Astrocyte (in vitro differentiated cells and primary cell): Measurements from ENCODE around the gene UBTD1. TPM values are rescaled to one million over a fixed set of nuclear protein-coding genes. Genes with fewer than 3 reads are reported as not detected.

Experiments used
- DNase-seq: peaks from one replicate; pipeline ENCODE4 v3.0.0-alpha.2; 2010; ENCODE audit warnings: low read depth
- FAIRE-seq: peaks from 2 replicates; lab custom pipeline; 2011; peaks lifted over from hg19 to GRCh38; lab: Jason Lieb, UNC
- H2AFZ ChIP-seq: 2 replicates; pipeline ENCODE4 v1.6.0; 2012; ENCODE audit warnings: low read depth, low read length, inconsistent platforms
- H3K27ac ChIP-seq: 2 replicates; pipeline ENCODE4 v1.5.1; 2011; ENCODE audit warnings: low read depth, low read length, inconsistent platforms
- H3K27me3 ChIP-seq: 2 replicates; pipeline ENCODE4 v1.6.0; 2011; ENCODE audit warnings: low read length, inconsistent platforms; ENCODE audit not compliant: insufficient read depth
- H3K36me3 ChIP-seq: 2 replicates; pipeline ENCODE4 v1.5.1; 2011; ENCODE audit warnings: low read length, inconsistent platforms; ENCODE audit not compliant: insufficient read depth
- H3K4me1 ChIP-seq: 2 replicates; pipeline ENCODE4 v1.5.1; 2011; ENCODE audit warnings: low read length, inconsistent platforms; ENCODE audit not compliant: insufficient read depth
- H3K4me2 ChIP-seq: 2 replicates; pipeline ENCODE4 v1.6.0; 2012; ENCODE audit warnings: low read length, inconsistent platforms
- H3K4me3 ChIP-seq: 2 replicates; pipeline ENCODE4 v1.5.1; 2011; ENCODE audit warnings: low read depth, mild to moderate bottlenecking, low read length, inconsistent platforms; ENCODE audit not compliant: insufficient read depth
- H3K79me2 ChIP-seq: 2 replicates; pipeline ENCODE4 v1.6.0; 2012; ENCODE audit warnings: mild to moderate bottlenecking, low read length, inconsistent platforms; ENCODE audit not compliant: insufficient read depth
- H3K9ac ChIP-seq: 2 replicates; pipeline ENCODE4 v1.6.0; 2012; ENCODE audit warnings: mild to moderate bottlenecking, low read length, inconsistent platforms
- H3K9me3 ChIP-seq: 2 replicates; pipeline ENCODE4 v1.5.1; 2012; ENCODE audit warnings: low read depth, mild to moderate bottlenecking, low read length, inconsistent platforms; ENCODE audit not compliant: insufficient read depth
- H4K20me1 ChIP-seq: 2 replicates; pipeline ENCODE4 v1.6.0; 2012; ENCODE audit warnings: low read length, inconsistent platforms; ENCODE audit not compliant: insufficient read depth
- H3K27ac Mint-ChIP-seq: one replicate; pipeline ENCODE4 v1.8.0; 2021; ENCODE audit warnings: mild to moderate bottlenecking, mixed read lengths; ENCODE audit not compliant: unreplicated experiment
- H3K27me3 Mint-ChIP-seq: one replicate; pipeline ENCODE4 v1.8.0; 2021; ENCODE audit warnings: low read depth, mixed read lengths; ENCODE audit not compliant: unreplicated experiment
- H3K36me3 Mint-ChIP-seq: one replicate; pipeline ENCODE4 v1.8.0; 2021; ENCODE audit warnings: low read depth, mixed read lengths; ENCODE audit not compliant: unreplicated experiment
- H3K4me1 Mint-ChIP-seq: one replicate; pipeline ENCODE4 v1.8.0; 2021; ENCODE audit warnings: low read depth, mixed read lengths; ENCODE audit not compliant: unreplicated experiment
- H3K4me3 Mint-ChIP-seq: one replicate; pipeline ENCODE4 v1.8.0; 2021; ENCODE audit warnings: mild to moderate bottlenecking, moderate library complexity, mixed read lengths; ENCODE audit not compliant: unreplicated experiment
- H3K9me3 Mint-ChIP-seq: one replicate; pipeline ENCODE4 v1.8.0; 2021; ENCODE audit warnings: mild to moderate bottlenecking, mixed read lengths; ENCODE audit not compliant: unreplicated experiment
- CTCF ChIP-seq: IDR thresholded peaks from 2 replicates; pipeline ENCODE4 v1.5.1; 2011; ENCODE audit warnings: low read depth, mild to moderate bottlenecking, inconsistent platforms, low read length, moderate library complexity; ENCODE audit not compliant: insufficient read depth
- EZH2 ChIP-seq: IDR thresholded peaks from 2 replicates; pipeline ENCODE4 v1.6.1; 2012; ENCODE audit warnings: mild to moderate bottlenecking, low read length, inconsistent platforms; ENCODE audit not compliant: insufficient read depth
- total RNA-seq: library from RNA; stranded (reverse); gene quantifications from 2 replicates; pipeline ENCODE4 v1.2.1, GENCODE V29; 2021

Gene UBTD1
- total RNA-seq, 1 donor from 2014 or later, result 73.1 TPM

- Histone ChIP-seq H2AFZ (no peak overlapping the region), H3K27me3 (no peaks in the 10 kb centered on the region), H3K9me3 (no peaks in the 10 kb centered on the region), H3K4me1 (no peaks in the 10 kb centered on the region), H3K36me3 (peaks cover 6% of the 10 kb centered on the region), H3K4me3 (no peak overlapping the region), H3K4me2 (no peak overlapping the region), H3K27ac (no peak overlapping the region), H3K79me2 (peaks cover 5% of the 10 kb centered on the region), H3K9ac (no peak overlapping the region), H4K20me1 (peaks cover 20% of the 10 kb centered on the region)
- H3K4me3 Mint-ChIP-seq, result no peak overlapping the region
- no peaks in the 10 kb centered on the region for H3K9me3 Mint-ChIP-seq
- FAIRE-seq, result no peak
- peaks cover 29% of the 10 kb centered on the region for H3K4me1 Mint-ChIP-seq
- no peaks in the 10 kb centered on the region for H3K27me3 Mint-ChIP-seq
- no peak for TF ChIP-seq EZH2
- no peak for TF ChIP-seq CTCF
- no peak overlapping the region for H3K27ac Mint-ChIP-seq
- peak; percentile 47 for DNase-seq
- H3K36me3 Mint-ChIP-seq, result peaks cover 3% of the 10 kb centered on the region
Observed at GRCh38 chr10:97564776-97565175, 66.1 kb downstream of the UBTD1 start.

- DNase-seq (no peak), FAIRE-seq (no peak)
- H3K4me3 ChIP-seq, result no peak overlapping the region
- no peak overlapping the region for H3K4me2 ChIP-seq
- no peak overlapping the region for H2AFZ ChIP-seq
- Mint-ChIP-seq H3K4me1 (peaks cover 18% of the 10 kb centered on the region), H3K27ac (no peak overlapping the region), H3K36me3 (peaks cover 5% of the 10 kb centered on the region), H3K9me3 (no peaks in the 10 kb centered on the region), H3K27me3 (no peaks in the 10 kb centered on the region), H3K4me3 (no peak overlapping the region)
- H3K79me2 ChIP-seq, result peaks cover 5% of the 10 kb centered on the region
- peaks cover 23% of the 10 kb centered on the region for H4K20me1 ChIP-seq
- H3K9me3 ChIP-seq, result no peaks in the 10 kb centered on the region
- H3K9ac ChIP-seq, result no peak overlapping the region
- TF ChIP-seq EZH2 (no peak), CTCF (no peak)
- H3K36me3 ChIP-seq, result peaks cover 6% of the 10 kb centered on the region
- H3K27ac ChIP-seq, result no peak overlapping the region
- H3K27me3 ChIP-seq, result no peaks in the 10 kb centered on the region
- H3K4me1 ChIP-seq, result no peaks in the 10 kb centered on the region
Observed at GRCh38 chr10:97566336-97566996, 67.7 kb downstream of the UBTD1 start.

- H3K4me1 ChIP-seq, result no peaks in the 10 kb centered on the region
- TF ChIP-seq CTCF (no peak), EZH2 (no peak)
- H3K36me3 Mint-ChIP-seq, result peaks cover 5% of the 10 kb centered on the region
- H3K4me1 Mint-ChIP-seq, result peaks cover 19% of the 10 kb centered on the region
- H3K4me3 Mint-ChIP-seq, result no peak overlapping the region
- FAIRE-seq (no peak), DNase-seq (no peak)
- no peak overlapping the region for H3K4me3 ChIP-seq
- peaks cover 5% of the 10 kb centered on the region for H3K79me2 ChIP-seq
- H3K9me3 Mint-ChIP-seq, result no peaks in the 10 kb centered on the region
- no peaks in the 10 kb centered on the region for H3K27me3 Mint-ChIP-seq
- H3K36me3 ChIP-seq, result peaks cover 6% of the 10 kb centered on the region
- H3K27me3 ChIP-seq, result no peaks in the 10 kb centered on the region
- H4K20me1 ChIP-seq, result peaks cover 30% of the 10 kb centered on the region
- H3K27ac ChIP-seq, result no peak overlapping the region
- no peak overlapping the region for H3K27ac Mint-ChIP-seq
- no peaks in the 10 kb centered on the region for H3K9me3 ChIP-seq
- no peak overlapping the region for H3K9ac ChIP-seq
- no peak overlapping the region for H3K4me2 ChIP-seq
- no peak overlapping the region for H2AFZ ChIP-seq
Observed at GRCh38 chr10:97567891-97568290, 69.2 kb downstream of the UBTD1 start.
